Caco-2 (cell line): Measurements from ENCODE around the gene VMA21. TPM values are rescaled to one million over a fixed set of nuclear protein-coding genes. Genes with fewer than 3 reads are reported as not detected.

Experiments
- BruUV-seq: library from RNA; stranded (reverse); fragments of 400-500 nt; replicated peaks from 2 replicates; lab custom pipeline; 2021; lab: Mats Ljungman, UMichigan
- CTCF ChIA-PET: fragments of 300-600 bp; sonication (Branson Sonifier 250); formaldehyde crosslinking; loops from one replicate; lab custom pipeline; 2022; ENCODE audit warnings: antibody characterized with exemption; lab: Charles Lee
- POLR2A ChIA-PET: fragments of 300-600 bp; sonication (Branson Sonifier 250); formaldehyde crosslinking; loops from one replicate; lab custom pipeline; 2022; ENCODE audit warnings: antibody characterized with exemption; lab: Charles Lee
- DNase-seq, 2 experiments: peaks; one replicate each; pipeline versions ENCODE4 v3.0.0 to v3.0.0-alpha.2; 2020 to 2022
- H3K27me3 ChIP-seq: replicated peaks from 2 replicates; pipeline ENCODE4 v1.6.0; 2011; ENCODE audit warnings: low read length; ENCODE audit not compliant: control insufficient read depth, insufficient read depth
- H3K36me3 ChIP-seq: 2 replicates; pipeline ENCODE4 v1.5.1; 2011; ENCODE audit warnings: low read length; ENCODE audit not compliant: control insufficient read depth, insufficient read depth
- H3K4me1 ChIP-seq: fragments of 250-450 bp; sonication (Bioruptor Pico); 2 replicates; pipeline ENCODE4 v1.5.1; 2020; ENCODE audit warnings: mild to moderate bottlenecking
- H3K4me3 ChIP-seq: 2 replicates; pipeline ENCODE4 v1.5.1; 2011; ENCODE audit warnings: low read depth, mild to moderate bottlenecking, control low read depth, low read length
- H3K9me3 ChIP-seq: fragments of 250-450 bp; sonication (Bioruptor Pico); 2 replicates; pipeline ENCODE4 v1.5.1; 2020; ENCODE audit warnings: mild to moderate bottlenecking, moderate library complexity
- H3K27ac Mint-ChIP-seq: one replicate; pipeline ENCODE4 v1.8.0; 2022; ENCODE audit warnings: mixed read lengths; ENCODE audit not compliant: unreplicated experiment
- H3K27me3 Mint-ChIP-seq: one replicate; pipeline ENCODE4 v1.8.0; 2022; ENCODE audit warnings: mixed read lengths; ENCODE audit not compliant: insufficient read depth, unreplicated experiment
- H3K36me3 Mint-ChIP-seq: one replicate; pipeline ENCODE4 v1.8.0; 2022; ENCODE audit warnings: mild to moderate bottlenecking, mixed read lengths; ENCODE audit not compliant: insufficient read depth, unreplicated experiment
- H3K4me1 Mint-ChIP-seq: one replicate; pipeline ENCODE4 v1.8.0; 2022; ENCODE audit warnings: low read depth, mixed read lengths; ENCODE audit not compliant: unreplicated experiment
- H3K4me3 Mint-ChIP-seq: one replicate; pipeline ENCODE4 v1.8.0; 2022; ENCODE audit warnings: mild to moderate bottlenecking, moderate library complexity, mixed read lengths; ENCODE audit not compliant: unreplicated experiment
- H3K9me3 Mint-ChIP-seq: one replicate; pipeline ENCODE4 v1.8.0; 2022; ENCODE audit warnings: mixed read lengths; ENCODE audit not compliant: unreplicated experiment
- intact Hi-C: fragments of 100-400 bp; cut with micrococcal nuclease; formaldehyde crosslinking; loops from one replicate; pipeline ENCODE4 v1.10.0; 2022; ENCODE audit not compliant: unreplicated experiment
- total RNA-seq: library from RNA; stranded (reverse); gene quantifications from 2 replicates; pipeline ENCODE4 v1.2.3, GENCODE V29; 2022
- TF ChIP-seq, protein P1 (sequence below), 2 experiments: fragments of 200-600 bp in 1 of 2; IDR thresholded peaks; 1 replicate in 1 of 2; 2 replicates in 1 of 2; pipeline versions ENCODE4 v1.5.1 to v1.8.0; 2011 to 2022; ENCODE audit warnings: antibody characterized with exemption in 1 of 2, control low read depth in 1 of 2, inconsistent platforms in 1 of 2, low read depth in 1 of 2, low read length in 1 of 2, mild to moderate bottlenecking in 1 of 2, moderate library complexity in 1 of 2; ENCODE audit not compliant: insufficient read depth in 1 of 2, severe bottlenecking in 1 of 2, unreplicated experiment in 1 of 2

The VMA21 gene
- total RNA-seq, 1 experiment from 2014 or later: 39.3 TPM

DNA sequence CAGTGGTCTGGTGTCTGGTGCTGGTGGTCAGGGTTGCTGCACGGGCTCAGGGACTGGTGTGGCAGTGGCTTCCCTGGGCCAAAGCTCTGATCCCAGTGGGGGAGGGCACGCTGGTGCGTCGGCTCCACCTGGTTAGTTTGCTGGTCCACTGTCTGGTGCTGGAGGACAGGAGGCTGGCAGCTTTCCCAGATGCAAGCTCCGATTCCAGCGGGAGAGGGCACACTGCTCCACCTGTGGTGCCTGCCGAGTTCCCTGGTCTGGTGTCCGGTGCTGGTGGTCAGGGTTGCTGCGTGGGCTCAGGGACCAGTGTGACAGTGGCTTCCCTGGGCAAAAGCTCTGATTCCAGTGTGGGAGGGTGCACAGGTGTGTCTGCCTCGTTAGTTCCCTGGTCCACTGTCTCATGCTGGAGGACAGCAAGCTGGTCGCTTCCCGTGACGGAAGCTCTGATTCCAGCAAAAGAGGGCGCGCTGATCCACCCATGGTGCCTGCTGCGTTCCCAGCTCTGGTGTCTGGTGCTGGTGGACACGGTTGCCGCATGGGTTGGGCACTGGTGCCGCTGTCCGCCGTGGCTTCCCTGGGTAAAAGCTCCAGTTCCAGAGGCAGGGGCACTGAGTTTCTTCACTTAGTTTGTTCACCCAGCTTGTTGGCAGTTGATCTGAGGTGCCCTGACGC lies 5.8 kb downstream of the VMA21 start:
- no peaks in the 10 kb centered on the region for H3K36me3 ChIP-seq
- TF ChIP-seq, protein P1, sequence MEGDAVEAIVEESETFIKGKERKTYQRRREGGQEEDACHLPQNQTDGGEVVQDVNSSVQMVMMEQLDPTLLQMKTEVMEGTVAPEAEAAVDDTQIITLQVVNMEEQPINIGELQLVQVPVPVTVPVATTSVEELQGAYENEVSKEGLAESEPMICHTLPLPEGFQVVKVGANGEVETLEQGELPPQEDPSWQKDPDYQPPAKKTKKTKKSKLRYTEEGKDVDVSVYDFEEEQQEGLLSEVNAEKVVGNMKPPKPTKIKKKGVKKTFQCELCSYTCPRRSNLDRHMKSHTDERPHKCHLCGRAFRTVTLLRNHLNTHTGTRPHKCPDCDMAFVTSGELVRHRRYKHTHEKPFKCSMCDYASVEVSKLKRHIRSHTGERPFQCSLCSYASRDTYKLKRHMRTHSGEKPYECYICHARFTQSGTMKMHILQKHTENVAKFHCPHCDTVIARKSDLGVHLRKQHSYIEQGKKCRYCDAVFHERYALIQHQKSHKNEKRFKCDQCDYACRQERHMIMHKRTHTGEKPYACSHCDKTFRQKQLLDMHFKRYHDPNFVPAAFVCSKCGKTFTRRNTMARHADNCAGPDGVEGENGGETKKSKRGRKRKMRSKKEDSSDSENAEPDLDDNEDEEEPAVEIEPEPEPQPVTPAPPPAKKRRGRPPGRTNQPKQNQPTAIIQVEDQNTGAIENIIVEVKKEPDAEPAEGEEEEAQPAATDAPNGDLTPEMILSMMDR (IDR thresholded peaks at IDR 0.05; ENCODE audit: insufficient read depth in 1 of 2, low read depth in 1 of 2, low read length in 1 of 2, severe bottlenecking in 1 of 2, unreplicated experiment in 1 of 2): no peak
- no peak for DNase-seq
- Mint-ChIP-seq H3K36me3 (peaks cover 19% of the 10 kb centered on the region), H3K9me3 (no peaks in the 10 kb centered on the region), H3K27me3 (no peaks in the 10 kb centered on the region), H3K4me1 (peaks cover 12% of the 10 kb centered on the region), H3K4me3 (no peak overlapping the region), H3K27ac (no peak overlapping the region)
- H3K27me3 ChIP-seq: no peaks in the 10 kb centered on the region
- no peaks in the 10 kb centered on the region for H3K9me3 ChIP-seq
- CTCF ChIA-PET: no interaction called here
- no peaks in the 10 kb centered on the region for H3K4me1 ChIP-seq
- no TSS peak for BruUV-seq
- no peak overlapping the region for H3K4me3 ChIP-seq
- intact Hi-C loops: no loop called here
- POLR2A ChIA-PET: no interaction called here

DNA sequence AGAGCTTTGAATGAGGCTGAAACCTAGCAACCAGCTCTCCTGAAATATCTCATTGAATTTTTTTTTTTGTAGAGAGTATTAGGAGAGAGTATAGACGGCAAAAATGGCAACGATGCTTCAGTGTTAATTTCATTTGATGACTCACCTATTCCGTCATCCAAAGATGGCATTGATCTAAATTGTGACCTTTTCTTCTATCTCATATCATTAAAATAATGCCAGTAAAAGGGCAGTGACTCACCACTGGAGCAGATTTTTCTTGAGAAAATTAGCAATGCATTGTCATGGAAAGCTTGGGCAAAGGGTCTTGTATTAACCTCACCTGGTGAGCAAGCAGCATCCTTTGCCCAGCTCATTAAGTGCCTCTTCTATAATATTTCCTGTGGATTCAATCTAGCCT lies 19.6 kb downstream of the VMA21 start:
- no TSS peak for BruUV-seq
- Mint-ChIP-seq H3K27me3 (no peaks in the 10 kb centered on the region), H3K36me3 (no peaks in the 10 kb centered on the region), H3K9me3 (no peaks in the 10 kb centered on the region), H3K27ac (no peak overlapping the region), H3K4me3 (no peak overlapping the region), H3K4me1 (no peaks in the 10 kb centered on the region)
- H3K27me3 ChIP-seq: no peaks in the 10 kb centered on the region
- no peak for DNase-seq
- TF ChIP-seq, protein P1 (IDR thresholded peaks at IDR 0.05; ENCODE audit: insufficient read depth in 1 of 2, low read depth in 1 of 2, low read length in 1 of 2, severe bottlenecking in 1 of 2, unreplicated experiment in 1 of 2): no peak
- ChIA-PET POLR2A (no interaction called here), CTCF (no interaction called here)
- H3K4me3 ChIP-seq: no peak overlapping the region
- H3K4me1 ChIP-seq: no peaks in the 10 kb centered on the region
- intact Hi-C loops: no loop called here
- H3K9me3 ChIP-seq: no peaks in the 10 kb centered on the region
- H3K36me3 ChIP-seq: no peaks in the 10 kb centered on the region

- no peaks in the 10 kb centered on the region for H3K9me3 ChIP-seq
- intact Hi-C loops: no loop called here
- Mint-ChIP-seq H3K9me3 (no peaks in the 10 kb centered on the region), H3K4me3 (no peak overlapping the region), H3K36me3 (no peaks in the 10 kb centered on the region), H3K27me3 (no peaks in the 10 kb centered on the region), H3K27ac (no peak overlapping the region), H3K4me1 (no peaks in the 10 kb centered on the region)
- ChIA-PET CTCF (no interaction called here), POLR2A (no interaction called here)
- no peak for DNase-seq
- no peaks in the 10 kb centered on the region for H3K4me1 ChIP-seq
- no peak overlapping the region for H3K4me3 ChIP-seq
- TF ChIP-seq, protein P1 (IDR thresholded peaks at IDR 0.05; ENCODE audit: insufficient read depth in 1 of 2, low read depth in 1 of 2, low read length in 1 of 2, severe bottlenecking in 1 of 2, unreplicated experiment in 1 of 2): no peak
- no TSS peak for BruUV-seq
- H3K27me3 ChIP-seq: no peaks in the 10 kb centered on the region
- no peaks in the 10 kb centered on the region for H3K36me3 ChIP-seq
Measured at GRCh38 chrX:151419782-151420181, 22.8 kb downstream of the VMA21 start.
